Activated T-cell treated with anti-CD3 and anti-CD28 coated beads for 24 hours (primary cell): ENCODE results near the gene DUT.
"Not testable (repeated sequence)": the region's sequence is repeated elsewhere in the genome, so short reads cannot be mapped to it uniquely, and the experiment has no call there.

Experiments
- DNase-seq: peaks from one replicate; pipeline ENCODE4 v3.0.0-alpha.2; 2020; ENCODE audit warnings: low read depth

Gene DUT

DNA sequence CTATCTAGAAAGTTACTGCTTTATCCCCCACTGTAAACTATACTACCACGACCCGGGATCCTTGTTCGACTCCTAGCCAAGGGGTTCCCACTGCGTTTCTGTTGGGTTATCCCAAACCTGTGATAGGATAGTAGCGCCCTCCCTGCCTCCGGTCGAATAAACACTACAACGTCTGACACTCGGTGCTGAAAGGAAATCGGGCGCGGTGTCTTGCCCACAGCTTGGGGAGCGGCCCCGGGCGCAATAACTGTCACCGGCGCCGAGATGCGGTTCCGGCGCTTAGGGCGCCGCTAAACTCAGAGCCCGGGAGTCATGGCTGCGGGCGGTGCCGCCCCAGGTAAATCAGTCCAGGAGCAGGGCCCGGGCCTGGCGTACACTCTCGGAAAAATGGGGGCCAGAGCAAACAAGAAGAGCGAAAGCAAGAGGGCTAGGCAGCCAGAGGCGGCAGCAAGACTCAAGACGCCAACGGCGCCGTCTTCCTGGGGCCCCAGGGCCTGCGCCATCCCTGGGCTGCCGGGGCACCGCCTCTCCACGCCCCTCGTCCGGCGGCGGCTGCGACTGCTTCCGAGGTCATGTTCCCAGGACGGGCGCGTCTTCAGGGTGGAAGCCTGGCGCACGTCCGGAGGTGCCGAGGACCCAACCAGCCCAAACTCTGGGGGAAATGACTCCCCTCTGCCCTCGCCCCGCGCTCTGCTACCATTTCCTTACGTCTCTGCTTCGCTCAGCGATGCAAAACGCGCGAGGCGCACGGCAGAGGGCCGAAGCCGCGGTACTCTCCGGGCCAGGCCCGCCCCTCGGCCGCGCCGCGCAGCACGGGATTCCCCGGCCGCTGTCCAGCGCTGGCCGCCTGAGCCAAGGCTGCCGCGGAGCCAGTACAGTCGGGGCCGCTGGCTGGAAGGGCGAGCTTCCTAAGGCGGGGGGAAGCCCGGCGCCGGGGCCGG, at the start of gene DUT:
TSS of gene DUT (plus strand) at position 575 of the 941 bp plus-strand sequence. CDS start at position 662, 87 bp downstream.
- peak; percentile 75 for DNase-seq

DNA sequence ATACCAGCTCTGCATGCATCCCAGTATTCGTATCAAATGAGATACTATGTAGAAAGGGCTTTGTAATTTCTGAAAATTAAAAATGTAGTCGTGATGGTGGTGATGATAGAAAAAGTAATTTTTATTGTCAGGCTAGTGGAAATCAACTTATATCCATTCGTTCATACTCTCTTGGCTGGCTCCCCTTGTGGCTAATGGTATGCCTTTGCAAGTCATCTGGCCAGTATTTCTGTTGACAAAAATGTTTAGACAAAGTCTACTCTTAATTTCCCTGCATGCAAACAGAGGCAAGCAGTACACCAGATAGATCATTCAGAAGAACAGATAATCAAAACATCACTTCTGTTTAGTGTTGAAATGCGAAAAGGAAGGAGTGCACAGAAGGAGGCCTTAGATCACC, 49.6 kb upstream of the DUT start:
- no peak for DNase-seq

DNA sequence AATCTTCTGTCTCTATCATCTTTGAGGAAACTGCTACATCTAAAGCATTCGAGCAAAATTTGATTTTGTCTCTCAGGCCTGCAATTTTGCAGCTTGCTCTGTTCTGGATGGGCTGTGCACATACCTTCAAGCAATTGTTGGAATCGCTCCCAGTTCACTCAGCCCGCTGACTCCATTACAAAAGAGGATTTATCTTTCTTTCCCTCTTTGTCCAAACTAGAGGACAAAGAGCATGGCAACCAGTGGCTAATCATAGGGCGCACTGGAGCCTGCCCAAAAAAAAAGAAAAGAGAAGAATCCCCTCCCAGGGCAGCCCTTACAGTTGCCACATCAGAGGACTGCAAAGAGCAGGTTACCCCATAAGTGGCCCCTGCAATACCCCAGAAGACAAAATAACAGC, 49.0 kb upstream of the DUT start:
- no peak for DNase-seq

- DNase-seq, result no peak
Measured at GRCh38 chr15:48283396-48284145, 47.7 kb upstream of the DUT start.

- DNase-seq, result peak; percentile 16
Measured at GRCh38 chr15:48285329-48286214, 45.7 kb upstream of the DUT start.

DNA sequence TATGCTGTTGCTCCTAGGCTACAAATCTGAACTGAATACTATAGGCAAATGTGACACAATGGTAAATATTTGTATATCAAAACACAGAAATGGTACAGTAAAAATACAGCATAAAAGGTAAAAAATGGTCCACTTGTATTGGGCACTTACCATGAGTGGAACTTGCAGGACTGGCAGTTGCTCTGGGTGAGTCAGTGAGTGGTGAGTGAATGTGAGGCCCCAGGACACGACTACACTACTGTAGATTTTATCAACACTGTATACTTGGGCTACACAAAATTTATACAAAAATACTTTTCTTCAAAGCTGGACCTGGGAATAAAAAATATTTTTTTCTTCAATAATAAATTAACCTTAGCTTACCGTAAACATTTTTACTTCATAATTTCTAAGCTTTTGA, 41.6 kb upstream of the DUT start:
- DNase-seq, result no peak

- no peak for DNase-seq
Measured at GRCh38 chr15:48292458-48292857, 38.8 kb upstream of the DUT start.

- DNase-seq, result no peak
Measured at GRCh38 chr15:48297668-48298067, 33.6 kb upstream of the DUT start.

DNA sequence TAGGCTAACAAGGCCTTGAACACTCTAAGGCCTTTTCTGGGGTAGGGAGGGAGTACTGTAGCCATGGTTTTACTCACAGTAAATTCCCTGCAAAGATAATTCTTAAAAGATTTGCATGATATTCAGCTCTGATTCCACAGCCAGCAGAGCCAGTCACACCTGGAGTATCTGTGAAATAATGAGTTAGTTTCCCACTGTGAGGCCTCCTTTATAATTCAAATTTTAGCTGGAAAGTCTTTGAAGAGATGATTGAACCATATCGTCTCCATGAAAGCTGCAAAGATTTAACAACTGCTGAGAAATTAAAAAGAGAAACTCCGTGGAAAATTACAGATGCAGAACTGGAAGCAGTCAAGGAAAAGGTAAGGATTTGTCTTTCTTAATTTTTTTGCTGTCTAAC, 32.3 kb upstream of the DUT start:
- no peak for DNase-seq

GRCh38 chr15:48300038-48300437, 31.2 kb upstream of the DUT start:
- no peak for DNase-seq

DNA sequence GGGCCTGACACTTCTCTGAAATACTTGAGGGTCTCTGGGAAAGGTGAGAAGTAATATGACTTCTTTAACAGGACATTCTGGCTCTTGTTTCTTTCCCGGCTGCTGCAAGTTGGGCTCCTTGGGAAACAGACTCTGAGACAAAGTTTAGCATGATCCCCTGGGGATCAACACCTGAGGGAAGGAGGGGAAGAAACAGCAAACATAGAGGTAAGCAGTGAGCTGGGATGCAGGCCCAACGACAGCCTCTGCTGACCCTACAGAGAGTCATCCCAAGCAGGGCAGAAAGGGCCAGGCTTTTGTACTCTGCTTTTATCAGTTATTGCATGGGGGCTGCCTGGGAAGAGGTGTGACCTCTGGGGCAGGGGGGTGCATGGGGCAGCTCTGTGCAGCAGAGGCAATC, 26.8 kb upstream of the DUT start:
- no peak for DNase-seq

GRCh38 chr15:48306639-48307038, 24.6 kb upstream of the DUT start:
- DNase-seq, result no peak

DNA sequence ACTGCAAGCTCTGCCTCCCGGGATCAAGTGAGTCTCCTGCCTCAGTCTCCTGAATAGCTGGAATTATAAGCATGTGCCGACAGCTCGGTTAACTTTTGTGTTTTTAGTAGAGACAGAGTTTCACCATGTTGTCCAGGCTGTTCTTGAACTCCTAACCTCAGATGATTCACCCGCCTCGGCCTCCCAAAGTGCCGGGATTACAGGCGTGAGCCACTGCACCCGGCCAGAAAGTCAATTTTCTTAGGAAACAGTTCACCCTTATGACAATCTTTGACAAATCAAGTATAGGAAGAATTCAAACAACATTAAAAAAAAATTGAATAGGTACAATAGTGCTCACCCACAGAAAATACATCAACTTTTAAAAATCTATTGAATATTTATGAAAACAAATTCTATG, 23.6 kb upstream of the DUT start:
- no peak for DNase-seq

DNA sequence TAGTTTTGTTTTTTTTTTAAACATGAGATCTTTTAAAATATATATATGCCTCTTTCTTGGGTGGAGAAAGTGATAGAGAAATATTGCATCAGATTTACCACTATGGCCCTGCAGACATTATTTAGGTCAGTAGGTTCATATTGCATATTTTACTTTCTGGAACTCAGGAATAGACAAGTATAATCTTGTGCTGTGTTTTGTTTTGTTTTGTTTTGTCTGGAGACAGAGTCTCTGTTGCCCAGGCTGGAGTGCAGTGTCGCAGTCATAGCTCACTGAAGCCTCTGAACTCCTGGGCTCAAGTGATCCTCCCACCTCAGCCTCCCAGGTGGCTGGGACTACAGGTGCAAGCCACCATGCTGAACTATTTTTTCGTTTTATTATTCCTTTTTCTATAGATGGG, 21.5 kb upstream of the DUT start:
- DNase-seq, result no peak

DNA sequence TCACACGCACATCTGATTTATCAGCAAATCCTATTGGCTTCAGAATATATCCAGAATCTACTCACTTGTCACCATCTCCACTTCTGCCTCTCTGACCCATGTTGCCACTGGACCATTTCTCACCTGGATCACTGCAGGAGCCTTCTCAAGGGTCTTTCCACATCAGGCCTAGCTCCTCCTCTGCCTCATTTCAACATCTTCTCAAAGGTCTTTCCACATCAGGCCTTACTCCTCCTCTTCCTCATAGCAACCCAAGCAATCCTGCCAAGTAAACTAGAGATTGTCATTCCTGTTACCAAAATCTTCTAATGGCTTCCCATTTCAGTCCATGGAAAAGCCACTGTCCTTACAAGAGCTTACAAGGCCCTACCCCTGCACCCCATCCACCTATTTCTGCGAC, 18.0 kb upstream of the DUT start:
- no peak for DNase-seq

- no peak for DNase-seq
Measured at GRCh38 chr15:48315041-48315440, 16.2 kb upstream of the DUT start.

- no peak for DNase-seq
Measured at GRCh38 chr15:48317221-48317620, 14.0 kb upstream of the DUT start.

DNA sequence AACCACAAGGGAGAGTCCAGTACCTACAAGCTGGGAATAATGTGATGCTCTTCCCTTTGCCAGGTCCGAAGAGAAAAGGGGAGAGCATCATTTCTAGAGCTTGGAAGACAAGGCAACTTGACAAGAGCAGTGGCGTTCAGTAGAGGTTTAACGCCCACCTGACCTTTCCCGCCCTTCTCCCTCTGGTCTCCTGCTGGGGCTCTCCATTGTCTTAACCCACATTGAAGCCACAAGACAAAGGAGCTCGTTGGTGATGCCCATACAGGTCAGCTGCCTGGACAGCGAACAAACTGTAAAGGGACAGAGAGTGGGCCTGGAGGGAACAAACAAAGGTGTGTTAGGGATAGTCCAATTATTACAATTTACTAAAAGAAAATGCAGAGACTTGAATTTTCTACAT, 13.1 kb upstream of the DUT start:
- no peak for DNase-seq

GRCh38 chr15:48323294-48323693, 7.9 kb upstream of the DUT start:
- DNase-seq, result no peak

- no peak for DNase-seq
Measured at GRCh38 chr15:48324949-48325348, 6.3 kb upstream of the DUT start.

GRCh38 chr15:48325400-48325799, 5.8 kb upstream of the DUT start:
- DNase-seq, result no peak

GRCh38 chr15:48326180-48326579, 5.0 kb upstream of the DUT start:
- DNase-seq, result not testable (repeated sequence)
